CD4-positive, alpha-beta T cell treated with Interleukin-12 subunit alpha and Interleukin-12 subunit beta, for 1 hour (primary cell): ENCODE results near the gene PCDHB11.
"Not testable (repeated sequence)": the region's sequence is repeated elsewhere in the genome, so short reads cannot be mapped to it uniquely, and the experiment has no call there.

Experiments
- DNase-seq: peaks from one replicate; pipeline ENCODE4 v3.0.0-alpha.2; 2020

Gene PCDHB11

GRCh38 chr5:141246971-141247370 is 47.5 kb downstream of the PCDHB11 start:
- not testable (repeated sequence) for DNase-seq

- not testable (repeated sequence) for DNase-seq
Measured at GRCh38 chr5:141247434-141247833, 48.0 kb downstream of the PCDHB11 start.

- no peak for DNase-seq
Measured at GRCh38 chr5:141250576-141250975, 51.1 kb downstream of the PCDHB11 start.
